ENCODE data around the gene PTPN4. TPM values are rescaled to one million over a fixed set of nuclear protein-coding genes. Genes with fewer than 3 reads are reported as not detected.
A peak's percentile ranks its signal among the peaks of the same experiment; 100 is the strongest.

PTPN4 gene
- total and polyA plus RNA-seq, 2 of the 8 experiments (the other 6 are each of a cell fraction or from before 2014, with no cell fraction given): 28.5 to 105 TPM

GRCh38 chr2:119792907-119793312 lies 33.2 kb downstream of the PTPN4 start (continued):
- TF ChIP-seq ATF2 (IDR thresholded peaks at IDR 0.05; ENCODE audit: low read length) (no peak; the same call in 1 of the 2 replicates), SP1 (IDR thresholded peaks at IDR 0.05; ENCODE audit: low read depth, low read length) (peak; percentile 97), PHF8 (conservative IDR thresholded peaks at IDR 0.05; ENCODE audit: low read depth, low read length) (no peak), SIX5 (IDR thresholded peaks at IDR 0.05; ENCODE audit: low read depth, low read length) (no peak), POU5F1 (IDR thresholded peaks at IDR 0.05; ENCODE audit: low read depth, low read length) (0 out of 2 replicates have a peak, but pooled peaks have one; percentile 77), TBP (IDR thresholded peaks at IDR 0.05; ENCODE audit: low read depth, low read length) (peak; percentile 12), SUZ12 (IDR thresholded peaks at IDR 0.05; ENCODE audit: low read length) (no peak), SP4 (IDR thresholded peaks at IDR 0.05; ENCODE audit: low read length) (no peak), SIRT6 (IDR thresholded peaks at IDR 0.05; ENCODE audit: low read length) (no peak), TCF12 (IDR thresholded peaks at IDR 0.05; ENCODE audit: low read depth, low read length) (peak; percentile 98), TEAD4 (IDR thresholded peaks at IDR 0.05; ENCODE audit: low read depth, low read length) (peak; percentile 95), CBX8 (IDR thresholded peaks at IDR 0.05; ENCODE audit: borderline replicate concordance, low read depth, low read length) (no peak), HDAC2 (IDR thresholded peaks at IDR 0.05; ENCODE audit: borderline replicate concordance in 1 of 2, low read depth in 2 of 2, low read length in 2 of 2) (0 out of 4 replicates have a peak, but pooled peaks of 1 of the 2 experiments have one; percentile 8), CTCF (IDR thresholded peaks at IDR 0.05; ENCODE audit: control extremely low read depth in 1 of 3, insufficient read depth in 1 of 3, low read depth in 1 of 3, low read length in 3 of 3) (no peak), RBBP5 (IDR thresholded peaks at IDR 0.05; ENCODE audit: borderline replicate concordance, low read depth, low read length) (no peak), TAF1 (IDR thresholded peaks at IDR 0.05; ENCODE audit: low read depth, low read length) (peak; percentile 78), JUND (IDR thresholded peaks at IDR 0.05; ENCODE audit: low read length) (0 out of 2 replicates have a peak, but pooled peaks have one; percentile 50), POLR2AphosphoS5 (IDR thresholded peaks at IDR 0.05; ENCODE audit: low read depth, low read length) (peak; percentile 57; the same call in 1 of the 2 replicates), POLR2A (IDR thresholded peaks at IDR 0.05; ENCODE audit: control extremely low read depth in 1 of 2, low read depth in 2 of 2, low read length in 2 of 2) (peak; percentile 11 to 83), EGR1 (IDR thresholded peaks at IDR 0.05; ENCODE audit: borderline replicate concordance, low read depth, low read length) (no peak), CBX5 (IDR thresholded peaks at IDR 0.05; ENCODE audit: low read depth, low read length) (no peak), NRF1 (IDR thresholded peaks at IDR 0.05; ENCODE audit: low read depth, low read length) (no peak)
- TF ChIP-seq, protein P1, sequence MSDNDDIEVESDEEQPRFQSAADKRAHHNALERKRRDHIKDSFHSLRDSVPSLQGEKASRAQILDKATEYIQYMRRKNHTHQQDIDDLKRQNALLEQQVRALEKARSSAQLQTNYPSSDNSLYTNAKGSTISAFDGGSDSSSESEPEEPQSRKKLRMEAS (IDR thresholded peaks at IDR 0.05): peak; percentile 20; the same call in 1 of the 2 replicates

Measured in H1 (cell line).